K562 (cell line): ENCODE measurements around the gene ETV2. TPM values are rescaled to one million over a fixed set of nuclear protein-coding genes. Genes with fewer than 3 reads are reported as not detected.
A peak's percentile ranks its signal among the peaks of the same experiment; 100 is the strongest.

Source experiments
- ATF7 ChIP-seq: fragments of 450-650 bp; IDR thresholded peaks from 2 replicates; pipeline ENCODE4 v1.7.1; 2014; ENCODE audit warnings: mild to moderate bottlenecking, moderate library complexity
- DEAF1 ChIP-seq: fragments of 450-650 bp; formaldehyde crosslinking; IDR thresholded peaks from 2 replicates; pipeline ENCODE4 v1.4.0; 2020; ENCODE audit warnings: mild to moderate bottlenecking, moderate library complexity
- MED1 ChIP-seq: sonication (generic); formaldehyde crosslinking; IDR thresholded peaks from 2 replicates; pipeline ENCODE4 v1.8.1; 2023; ENCODE audit warnings: missing genetic modification reagents, borderline replicate concordance
- MLLT1 ChIP-seq, 2 experiments: fragments of 450-650 bp; IDR thresholded peaks; 2 replicates each; pipeline ENCODE4 v1.6.1; 2016
- MTF1 ChIP-seq: fragments of 250-450 bp; sonication (Bioruptor Pico); IDR thresholded peaks from 2 replicates; pipeline ENCODE4 v1.9.0; 2021; ENCODE audit warnings: moderate library complexity, mild to moderate bottlenecking, inconsistent platforms, borderline replicate concordance
- MXI1 ChIP-seq: IDR thresholded peaks from 2 replicates; pipeline ENCODE4 v1.6.1; 2011; ENCODE audit warnings: low read depth, mild to moderate bottlenecking, improper control_type of control experiment, low read length
- POLR3A ChIP-seq: IDR thresholded peaks from 2 replicates; pipeline ENCODE4 v1.6.1; 2011; ENCODE audit warnings: borderline replicate concordance, mild to moderate bottlenecking, moderate library complexity; ENCODE audit not compliant: insufficient read length, insufficient read depth; ENCODE audit errors: extremely low read depth
- PPARD ChIP-seq: fragments of 250-450 bp; sonication (Bioruptor Pico); IDR thresholded peaks from 2 replicates; pipeline ENCODE4 v1.8.0; 2022; ENCODE audit warnings: inconsistent platforms, mild to moderate bottlenecking, moderate library complexity
- SMARCC2 ChIP-seq: fragments of 450-650 bp; IDR thresholded peaks from 2 replicates; pipeline ENCODE4 v1.6.1; 2017; ENCODE audit warnings: antibody characterized with exemption, moderate library complexity, mild to moderate bottlenecking, low read depth
- SNIP1 ChIP-seq: fragments of 450-650 bp; IDR thresholded peaks from 2 replicates; pipeline ENCODE4 v1.7.1; 2017; ENCODE audit warnings: low read depth, mild to moderate bottlenecking
- SPI1 ChIP-seq: IDR thresholded peaks from 2 replicates; pipeline ENCODE4 v1.6.1; 2011; ENCODE audit warnings: low read depth, low read length, control low read depth, borderline replicate concordance
- TAF9B ChIP-seq: fragments of 450-650 bp; IDR thresholded peaks from 2 replicates; pipeline ENCODE4 v1.6.1; 2018; ENCODE audit warnings: mild to moderate bottlenecking; ENCODE audit not compliant: partially characterized antibody
- TBL1XR1 ChIP-seq, 2 experiments: IDR thresholded peaks; 2 replicates each; pipeline ENCODE4 v1.6.1; 2012; ENCODE audit warnings: improper control_type of control experiment in 2 of 2, low read length in 2 of 2, mild to moderate bottlenecking in 1 of 2
- ZBTB43 ChIP-seq: sonication (generic); formaldehyde crosslinking; IDR thresholded peaks from 2 replicates; pipeline ENCODE4 v1.8.0; 2023; ENCODE audit warnings: mild to moderate bottlenecking, missing genetic modification reagents
- ZNF263 ChIP-seq: sonication (generic); formaldehyde crosslinking; IDR thresholded peaks from 2 replicates; pipeline ENCODE4 v1.8.0; 2022; ENCODE audit warnings: mild to moderate bottlenecking, missing genetic modification reagents, borderline replicate concordance
- ZNF77 ChIP-seq: fragments of 250-450 bp; sonication (Bioruptor Pico); IDR thresholded peaks from 2 replicates; pipeline ENCODE4 v1.5.0; 2020
- polyA plus RNA-seq, 8 experiments: library from polyadenylated mRNA; depleted of rRNA in 4 of 8; stranded (reverse) in 5 of 8; unstranded in 3 of 8; fragments of >200 nt; fragmentation: Nextera tagmentation in 2 of 8; fragmentation: Illumina TruSeq in 1 of 8; extraction: Ambion mirVana in 2 of 8; extraction: Trizol in 1 of 8; gene quantifications; 2 replicates each; pipeline versions ENCODE4 v1.2.1 to v1.2.3, GENCODE V29; 2011 to 2014; ENCODE audit warnings: inconsistent platforms in 1 of 8, missing spikeins in 1 of 8
- total RNA-seq, 7 experiments: library from RNA; depleted of rRNA in 6 of 7; stranded (reverse); fragments of >200 nt in 6 of 7; fragmentation: Illumina TruSeq in 2 of 7; extraction: Trizol in 2 of 7; gene quantifications; 2 replicates each; pipeline versions ENCODE4 v1.2.1 to v1.2.3, GENCODE V29; 2011 to 2021; ENCODE audit warnings: low replicate concordance in 1 of 7
- TF ChIP-seq, protein P1 (sequence below): fragments of 250-450 bp; sonication (Bioruptor Pico); IDR thresholded peaks from 2 replicates; pipeline ENCODE4 v1.4.0; 2020; ENCODE audit warnings: mild to moderate bottlenecking, moderate library complexity
- TF ChIP-seq, protein P2 (sequence below): fragments of 250-450 bp; sonication (Bioruptor Pico); IDR thresholded peaks from 2 replicates; pipeline ENCODE4 v1.8.0; 2022; ENCODE audit warnings: inconsistent platforms, mild to moderate bottlenecking, moderate library complexity, borderline replicate concordance

ETV2 gene
- total and polyA plus RNA-seq, 9 of the 15 experiments (the other 6 are each of a cell fraction or from before 2014, with no cell fraction given), result 0.11 to 3.7 (median 0.55) TPM

GRCh38 chr19:35628565-35629331, 12.8 kb upstream of the ETV2 start, which contains the start of gene RBM42 (continued):
- TF ChIP-seq ZBTB43, result 0 out of 2 replicates have a peak, but pooled peaks have one; percentile 48
- peak; percentile 98 for TF ChIP-seq ZNF263 (CRISPR knock-in tag)
- TF ChIP-seq TAF9B, result peak; percentile 75
- TF ChIP-seq MTF1 (CRISPR knock-in tag), result no peak
- TF ChIP-seq TBL1XR1 (IDR thresholded peaks at IDR 0.05; ENCODE audit: low read length in 2 of 2), result peak in 1 of 2 experiments; percentile 100; a peak in 2 of 4 replicates
- TF ChIP-seq SMARCC2, result 0 out of 2 replicates have a peak, but pooled peaks have one; percentile 18
- no peak for TF ChIP-seq SNIP1
- no peak for TF ChIP-seq ZNF77
- TF ChIP-seq, protein P1, sequence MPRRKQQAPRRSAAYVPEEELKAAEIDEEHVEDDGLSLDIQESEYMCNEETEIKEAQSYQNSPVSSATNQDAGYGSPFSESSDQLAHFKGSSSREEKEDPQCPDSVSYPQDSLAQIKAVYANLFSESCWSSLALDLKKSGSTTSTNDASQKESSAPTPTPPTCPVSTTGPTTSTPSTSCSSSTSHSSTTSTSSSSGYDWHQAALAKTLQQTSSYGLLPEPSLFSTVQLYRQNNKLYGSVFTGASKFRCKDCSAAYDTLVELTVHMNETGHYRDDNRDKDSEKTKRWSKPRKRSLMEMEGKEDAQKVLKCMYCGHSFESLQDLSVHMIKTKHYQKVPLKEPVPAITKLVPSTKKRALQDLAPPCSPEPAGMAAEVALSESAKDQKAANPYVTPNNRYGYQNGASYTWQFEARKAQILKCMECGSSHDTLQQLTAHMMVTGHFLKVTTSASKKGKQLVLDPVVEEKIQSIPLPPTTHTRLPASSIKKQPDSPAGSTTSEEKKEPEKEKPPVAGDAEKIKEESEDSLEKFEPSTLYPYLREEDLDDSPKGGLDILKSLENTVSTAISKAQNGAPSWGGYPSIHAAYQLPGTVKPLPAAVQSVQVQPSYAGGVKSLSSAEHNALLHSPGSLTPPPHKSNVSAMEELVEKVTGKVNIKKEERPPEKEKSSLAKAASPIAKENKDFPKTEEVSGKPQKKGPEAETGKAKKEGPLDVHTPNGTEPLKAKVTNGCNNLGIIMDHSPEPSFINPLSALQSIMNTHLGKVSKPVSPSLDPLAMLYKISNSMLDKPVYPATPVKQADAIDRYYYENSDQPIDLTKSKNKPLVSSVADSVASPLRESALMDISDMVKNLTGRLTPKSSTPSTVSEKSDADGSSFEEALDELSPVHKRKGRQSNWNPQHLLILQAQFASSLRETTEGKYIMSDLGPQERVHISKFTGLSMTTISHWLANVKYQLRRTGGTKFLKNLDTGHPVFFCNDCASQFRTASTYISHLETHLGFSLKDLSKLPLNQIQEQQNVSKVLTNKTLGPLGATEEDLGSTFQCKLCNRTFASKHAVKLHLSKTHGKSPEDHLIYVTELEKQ (CRISPR knock-in tag), result no peak
- no peak for TF ChIP-seq POLR3A
- TF ChIP-seq, protein P2, sequence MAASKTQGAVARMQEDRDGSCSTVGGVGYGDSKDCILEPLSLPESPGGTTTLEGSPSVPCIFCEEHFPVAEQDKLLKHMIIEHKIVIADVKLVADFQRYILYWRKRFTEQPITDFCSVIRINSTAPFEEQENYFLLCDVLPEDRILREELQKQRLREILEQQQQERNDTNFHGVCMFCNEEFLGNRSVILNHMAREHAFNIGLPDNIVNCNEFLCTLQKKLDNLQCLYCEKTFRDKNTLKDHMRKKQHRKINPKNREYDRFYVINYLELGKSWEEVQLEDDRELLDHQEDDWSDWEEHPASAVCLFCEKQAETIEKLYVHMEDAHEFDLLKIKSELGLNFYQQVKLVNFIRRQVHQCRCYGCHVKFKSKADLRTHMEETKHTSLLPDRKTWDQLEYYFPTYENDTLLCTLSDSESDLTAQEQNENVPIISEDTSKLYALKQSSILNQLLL (CRISPR knock-in tag), result no peak
- no peak for TF ChIP-seq DEAF1 (CRISPR knock-in tag)
- no peak for TF ChIP-seq SPI1
- TF ChIP-seq MED1 (CRISPR knock-in tag), result no peak
- TF ChIP-seq MXI1, result no peak
- TF ChIP-seq MLLT1 (IDR thresholded peaks at IDR 0.05), result peak in 1 of 2 experiments; percentile 100; a peak in 2 of 4 replicates
- TF ChIP-seq PPARD (CRISPR knock-in tag), result no peak
- TF ChIP-seq ATF7, result peak; percentile 100
